Upper lobe of left lung (tissue), 6 donors: ENCODE data around the gene ZNF594. TPM values are rescaled to one million over a fixed set of nuclear protein-coding genes. Genes with fewer than 3 reads are reported as not detected.
A peak's percentile ranks its signal among the peaks of the same experiment; 100 is the strongest.
"Not testable (repeated sequence)": the region's sequence is repeated elsewhere in the genome, so short reads cannot be mapped to it uniquely, and the experiment has no call there.

Experiments used
- ATAC-seq, 2 donors: fragments of 200-7000 bp; cut with Tn5 transposase; one replicate each; pipeline ENCODE4 v1.9.1; 2022; ENCODE audit warnings: mild to moderate bottlenecking in 2 of 2, moderate library complexity in 2 of 2; ENCODE audit not compliant: low FRiP score in 2 of 2
- DNase-seq, 2 donors: peaks; one replicate each; pipeline ENCODE4 v3.0.0-alpha.2; 2019 to 2020
- H3K27ac ChIP-seq, 4 donors: fragments of 200-600 bp; sonication (generic); one replicate each; pipeline ENCODE4 v1.5.1; 2016 to 2019
- H3K27me3 ChIP-seq, 4 donors: fragments of 200-600 bp; sonication (generic); one replicate each; pipeline ENCODE4 v1.5.1; 2017 to 2019
- H3K36me3 ChIP-seq, 4 donors: fragments of 200-600 bp; sonication (generic); one replicate each; pipeline ENCODE4 v1.5.1; 2016 to 2019
- H3K4me1 ChIP-seq, 4 donors: fragments of 200-600 bp; sonication (generic); one replicate each; pipeline ENCODE4 v1.5.1; 2018 to 2019
- H3K4me3 ChIP-seq, 4 donors: fragments of 200-600 bp; sonication (generic); one replicate each; pipeline ENCODE4 v1.5.1; 2017 to 2019; ENCODE audit warnings: mild to moderate bottlenecking in 2 of 4, moderate library complexity in 1 of 4
- H3K9me3 ChIP-seq, 4 donors: fragments of 200-600 bp; sonication (generic); one replicate each; pipeline ENCODE4 v1.5.1; 2018 to 2019
- CTCF ChIP-seq, 6 experiments: fragments of 450-650 bp in 4 of 6; fragments of 200-600 bp in 2 of 6; sonication (generic) in 2 of 6; IDR thresholded peaks; one replicate each; pipeline ENCODE4 v1.5.1; 2016 to 2019; ENCODE audit warnings: antibody characterized with exemption in 6 of 6
- EP300 ChIP-seq, 4 donors: sonication (generic); formaldehyde crosslinking; IDR thresholded peaks; one replicate each; pipeline ENCODE4 v1.5.1; 2017; ENCODE audit warnings: antibody characterized with exemption in 4 of 4, control low read depth in 2 of 4
- POLR2A ChIP-seq, 4 donors: fragments of 450-650 bp; IDR thresholded peaks; one replicate each; pipeline ENCODE4 v1.5.1; 2016 to 2017; ENCODE audit warnings: antibody characterized with exemption in 4 of 4, mild to moderate bottlenecking in 2 of 4
- POLR2AphosphoS5 ChIP-seq, 2 donors: sonication (generic); formaldehyde crosslinking; IDR thresholded peaks; one replicate each; pipeline ENCODE4 v1.5.1; 2017; ENCODE audit warnings: antibody characterized with exemption in 2 of 2
- WGBS, 2 donors: methylation state at CpG; one replicate each; pipeline ENCODE4 v1.1.5; 2017 to 2018; 5-methylcytosine and 5-hydroxymethylcytosine counted together
- total RNA-seq, 6 donors: library from RNA; depleted of rRNA in 4 of 6; stranded (reverse); fragments of >200 nt in 4 of 6; gene quantifications; one replicate each; pipeline versions ENCODE4 v1.1.0 to v1.2.1, GENCODE V29; 2016 to 2021
- donor health status: DM: no; HTN: no; CAD: no; lungs with moderate emphysema.
- donor health status: DM: no; HTN: yes; CAD: no; lungs with severe emphysema.

The ZNF594 gene
- total RNA-seq, 6 donors from 2014 or later = 4.9 to 29.3 (median 10.4) TPM

- TF ChIP-seq CTCF (IDR thresholded peaks at IDR 0.05) (no peak), EP300 (IDR thresholded peaks at IDR 0.05) (no peak), POLR2AphosphoS5 (IDR thresholded peaks at IDR 0.05) (no peak), POLR2A (IDR thresholded peaks at IDR 0.05) (no peak)
- DNase-seq (no peak), ATAC-seq (no peak)
- H3K27me3 ChIP-seq = no peaks in the 10 kb centered on the region
- H3K36me3 ChIP-seq = peaks cover 0 to 13% (median 4%) of the 10 kb centered on the region in 4 donors
- no peaks in the 10 kb centered on the region for H3K9me3 ChIP-seq
- peaks cover 0 to 16% (median 7%) of the 10 kb centered on the region in 4 donors for H3K4me1 ChIP-seq
- no peak overlapping the region for H3K27ac ChIP-seq
- H3K4me3 ChIP-seq = no peak overlapping the region
- WGBS, 2 donors = 95 to 96% methylated on average over 5 of the region's 5 CpGs
Measured at GRCh38 chr17:5220074-5220473, 28.4 kb upstream of the ZNF594 start.

- Histone ChIP-seq H3K27ac (no peak overlapping the region), H3K4me1 (peaks cover 0 to 16% (median 7%) of the 10 kb centered on the region in 4 donors), H3K9me3 (no peaks in the 10 kb centered on the region), H3K27me3 (no peaks in the 10 kb centered on the region), H3K36me3 (peaks cover 0 to 14% (median 4%) of the 10 kb centered on the region in 4 donors), H3K4me3 (no peak overlapping the region)
- TF ChIP-seq CTCF (IDR thresholded peaks at IDR 0.05) (no peak), EP300 (IDR thresholded peaks at IDR 0.05) (no peak), POLR2AphosphoS5 (IDR thresholded peaks at IDR 0.05) (no peak), POLR2A (IDR thresholded peaks at IDR 0.05) (no peak)
- WGBS, 2 donors = 90 to 97% methylated on average over 6 of the region's 6 CpGs
- ATAC-seq (no peak), DNase-seq (no peak)
Measured at GRCh38 chr17:5219536-5219935, 27.9 kb upstream of the ZNF594 start.

- not testable (repeated sequence) for H3K27ac ChIP-seq, H3K4me3 ChIP-seq, ATAC-seq, DNase-seq, H3K9me3 ChIP-seq, H3K27me3 ChIP-seq
- H3K36me3 ChIP-seq = peaks cover 0 to 14% (median 4%) of the 10 kb centered on the region in 4 donors
- 95 to 100% methylated on average over 3 to 5 of the region's 5 CpGs for WGBS, 2 donors
- H3K4me1 ChIP-seq = peaks cover 0 to 25% (median 7%) of the 10 kb centered on the region in 4 donors
Measured at GRCh38 chr17:5217562-5217961, 25.9 kb upstream of the ZNF594 start.

GRCh38 chr17:5211458-5211857 lies 19.8 kb upstream of the ZNF594 start:
- Histone ChIP-seq H3K27me3 (no peaks in the 10 kb centered on the region), H3K36me3 (peaks cover 2 to 19% (median 8%) of the 10 kb centered on the region in 4 donors), H3K4me1 (peaks cover 0 to 16% (median 0%) of the 10 kb centered on the region in 4 donors), H3K4me3 (no peak overlapping the region), H3K27ac (peak overlapping the region in 2 of 4 donors; percentile 40 to 61), H3K9me3 (no peaks in the 10 kb centered on the region)
- TF ChIP-seq POLR2AphosphoS5 (IDR thresholded peaks at IDR 0.05) = no peak
- no peak for TF ChIP-seq POLR2A (IDR thresholded peaks at IDR 0.05)
- no peak for TF ChIP-seq CTCF (IDR thresholded peaks at IDR 0.05)
- no peak for TF ChIP-seq EP300 (IDR thresholded peaks at IDR 0.05)
- ATAC-seq = peak in 1 of 2 donors; percentile 63
- 89 to 90% methylated on average over 7 of the region's 7 CpGs for WGBS, 2 donors
- no peak for DNase-seq

GRCh38 chr17:5210614-5211252 lies 19.1 kb upstream of the ZNF594 start:
- Histone ChIP-seq H3K9me3 (no peaks in the 10 kb centered on the region), H3K4me3 (no peak overlapping the region), H3K27ac (peak overlapping the region in 3 of 4 donors; percentile 30 to 61 (median 40)), H3K27me3 (no peaks in the 10 kb centered on the region), H3K36me3 (peaks cover 2 to 16% (median 8%) of the 10 kb centered on the region in 4 donors), H3K4me1 (peaks cover 0 to 16% (median 0%) of the 10 kb centered on the region in 4 donors)
- 78 to 87% methylated on average over 8 of the region's 8 CpGs for WGBS, 2 donors
- ATAC-seq = no peak
- TF ChIP-seq CTCF (IDR thresholded peaks at IDR 0.05) (no peak), POLR2AphosphoS5 (IDR thresholded peaks at IDR 0.05) (no peak), EP300 (IDR thresholded peaks at IDR 0.05) (no peak), POLR2A (IDR thresholded peaks at IDR 0.05) (no peak)
- no peak for DNase-seq
